Stimulated activated CD8-positive, alpha-beta memory T cell treated with anti-CD3 and anti-CD28 coated beads, Interleukin-7, amount 100 ng/mL, for 48 hours (primary cell): ENCODE measurements around the gene AP1M1.

ENCODE experiments used
- DNase-seq, 2 donors: peaks; one replicate each; pipeline ENCODE4 v3.0.0-alpha.2; 2020; ENCODE audit warnings: low read depth in 1 of 2; ENCODE audit errors: extremely low read depth in 1 of 2

AP1M1 gene

GRCh38 chr19:16185123-16185767, 12.5 kb upstream of the AP1M1 start, which contains the start of gene FAM32A:
Gene FAM32A, plus strand, starts transcription at chr19:16185410. Its CDS starts 33 bp downstream, at chr19:16185443.
- DNase-seq: peak; percentile 98 to 99

GRCh38 chr19:16185768-16186123, 12.0 kb upstream of the AP1M1 start:
- no peak for DNase-seq

- DNase-seq: no peak
These were observed 9.2 kb upstream of the AP1M1 start for GRCh38 chr19:16188521-16188920.

- no peak for DNase-seq
These were observed 7.5 kb upstream of the AP1M1 start for GRCh38 chr19:16190198-16190597.

- no peak for DNase-seq
These were observed 7.0 kb upstream of the AP1M1 start for GRCh38 chr19:16190736-16191135.

- no peak for DNase-seq
These were observed 6.3 kb upstream of the AP1M1 start for GRCh38 chr19:16191216-16191908.

GRCh38 chr19:16193466-16193865, 4.2 kb upstream of the AP1M1 start:
- no peak for DNase-seq

- no peak for DNase-seq
These were observed 506 bp upstream of the AP1M1 start for GRCh38 chr19:16197188-16197621.

GRCh38 chr19:16198370-16198651, 600 bp downstream of the AP1M1 start:
- DNase-seq: no peak

GRCh38 chr19:16199275-16199932, 1.7 kb downstream of the AP1M1 start:
- no peak for DNase-seq

GRCh38 chr19:16200038-16201010, 2.6 kb downstream of the AP1M1 start:
- DNase-seq: no peak

GRCh38 chr19:16201011-16201391, 3.3 kb downstream of the AP1M1 start:
- DNase-seq: no peak

GRCh38 chr19:16202320-16203255, 4.9 kb downstream of the AP1M1 start:
- DNase-seq: no peak

GRCh38 chr19:16203256-16204004, 5.7 kb downstream of the AP1M1 start:
- DNase-seq: no peak

GRCh38 chr19:16204005-16204294, 6.2 kb downstream of the AP1M1 start:
- no peak for DNase-seq

- no peak for DNase-seq
These were observed 7.7 kb downstream of the AP1M1 start for GRCh38 chr19:16205205-16206045.

GRCh38 chr19:16206046-16206605, 8.4 kb downstream of the AP1M1 start:
- no peak for DNase-seq

- DNase-seq: no peak
These were observed 8.9 kb downstream of the AP1M1 start for GRCh38 chr19:16206637-16207036.
